ENCODE measurements around the gene TRIM39. TPM values are rescaled to one million over a fixed set of nuclear protein-coding genes. Genes with fewer than 3 reads are reported as not detected.
A peak's percentile ranks its signal among the peaks of the same experiment; 100 is the strongest.

The TRIM39 gene
- total and polyA plus RNA-seq, 9 of the 15 experiments (the other 6 are each of a cell fraction or from before 2014, with no cell fraction given), result 5.6 to 17.7 (median 12.8) TPM

GRCh38 chr6:30304002-30304401 lies 22.7 kb upstream of the TRIM39 start (continued):
- no peak for TF ChIP-seq DDX20 (tag; IDR thresholded peaks at IDR 0.05; ENCODE audit: low read depth)

GRCh38 chr6:30311101-30311500 lies 15.6 kb upstream of the TRIM39 start:
- no TSS peak for BruUV-seq (replicated peaks)
- POLR2A ChIA-PET, result no interaction called here
- Histone ChIP-seq H4K20me1 (replicated peaks; ENCODE audit: control insufficient read depth, insufficient read depth, low read length) (peaks cover 5% of the 10 kb centered on the region; the same call in 1 of the 2 replicates), H2AFZ (ENCODE audit: low read depth, low read length) (no peak overlapping the region), H3K4me2 (ENCODE audit: insufficient read depth, low read length) (no peak overlapping the region), H3K9me3 (replicated peaks; ENCODE audit: control insufficient read depth, insufficient read depth, low read depth, low read length) (no peaks in the 10 kb centered on the region), H3K4me1 (replicated peaks in 1 of 2; ENCODE audit: control insufficient read depth in 2 of 2, insufficient read depth in 2 of 2, low read length in 2 of 2) (no peaks in the 10 kb centered on the region), H3K27me3 (ENCODE audit: control insufficient read depth in 2 of 2, insufficient read depth in 2 of 2, low read length in 2 of 2) (no peaks in the 10 kb centered on the region), H3K4me3 (no peak overlapping the region), H3K9me1 (ENCODE audit: control insufficient read depth, insufficient read depth, low read length) (no peaks in the 10 kb centered on the region), H3K79me2 (ENCODE audit: control insufficient read depth, insufficient read depth, low read length) (peaks cover 87% of the 10 kb centered on the region), H3K9ac (ENCODE audit: insufficient read depth in 1 of 2, low read depth in 2 of 2, low read length in 2 of 2) (no peak overlapping the region), H3K27ac (ENCODE audit: extremely low read depth, low read depth, low read length) (no peak overlapping the region), H3K36me3 (ENCODE audit: control insufficient read depth, insufficient read depth, low read length) (peaks cover 93% of the 10 kb centered on the region)
- FAIRE-seq, result no peak
- WGBS (ENCODE audit: insufficient coverage, low coverage, missing lambda C conversion rate), result 89% methylated on average over 3 of the region's 3 CpGs
- no peak for TF ChIP-seq ZBTB2 (IDR thresholded peaks at IDR 0.05)
- peak; percentile 78 for TF ChIP-seq REST (IDR thresholded peaks at IDR 0.05; ENCODE audit: borderline replicate concordance)
- no peak for TF ChIP-seq REST (CRISPR knock-in tag; IDR thresholded peaks at IDR 0.05; ENCODE audit: low read depth)
- TF ChIP-seq SIN3A (IDR thresholded peaks at IDR 0.05; ENCODE audit: borderline replicate concordance in 2 of 2, control insufficient read depth in 1 of 2, low read depth in 2 of 2, low read length in 2 of 2), result 0 out of 4 replicates have a peak, but pooled peaks of 1 of the 2 experiments have one; percentile 14
- 0 out of 2 replicates have a peak, but pooled peaks have one; percentile 22 for TF ChIP-seq MIER1 (IDR thresholded peaks at IDR 0.05; ENCODE audit: low read depth)
- TF ChIP-seq LEF1 (IDR thresholded peaks at IDR 0.05), result no peak
- TF ChIP-seq ZNF830 (CRISPR knock-in tag; IDR thresholded peaks at IDR 0.05), result no peak
- peak; percentile 72 for TF ChIP-seq EHMT2 (IDR thresholded peaks at IDR 0.05)
- intact Hi-C loops (cut with micrococcal nuclease) (no loop called here), in situ Hi-C loops (cut with MboI) (no loop called here)
- peak; percentile 20 to 57 (median 36) for DNase-seq (ENCODE audit: extremely low read depth in 1 of 4, low spot score in 3 of 4)
- CTCF ChIA-PET (ENCODE audit: low intra/inter-chr PET ratio), result no interaction called here
- ATAC-seq, result no peak
